Right lobe of liver (tissue), 6 donors: ENCODE data around the gene BEND5. TPM values are rescaled to one million over a fixed set of nuclear protein-coding genes. Genes with fewer than 3 reads are reported as not detected.

Experiments used
- ATAC-seq, 4 donors: fragments of 200-7000 bp; cut with Tn5 transposase; one replicate each; pipeline ENCODE4 v1.9.1; 2020; ENCODE audit warnings: mild to moderate bottlenecking in 4 of 4, moderate library complexity in 4 of 4
- DNase-seq, 3 donors: peaks; one replicate each; pipeline ENCODE4 v3.0.0-alpha.2; 2020
- H3K27ac ChIP-seq, 3 donors: fragments of 200-600 bp; one replicate each; pipeline ENCODE4 v1.8.0; 2022
- H3K27me3 ChIP-seq, 2 donors: fragments of 200-600 bp; one replicate each; pipeline ENCODE4 v1.8.0; 2022
- H3K36me3 ChIP-seq, 4 donors: fragments of 200-600 bp; sonication (generic) in 1 of 4; one replicate each; pipeline versions ENCODE4 v1.5.1 to v1.8.0; 2017 to 2022; ENCODE audit warnings: control low read depth in 1 of 4
- H3K4me1 ChIP-seq, 4 donors: fragments of 200-600 bp; sonication (generic) in 1 of 4; one replicate each; pipeline versions ENCODE4 v1.5.1 to v1.8.0; 2017 to 2022; ENCODE audit warnings: control low read depth in 1 of 4
- H3K4me3 ChIP-seq, 3 donors: fragments of 200-600 bp; one replicate each; pipeline ENCODE4 v1.8.0; 2022
- H3K9me3 ChIP-seq, 4 donors: fragments of 200-600 bp; sonication (generic) in 1 of 4; one replicate each; pipeline versions ENCODE4 v1.5.1 to v1.8.0; 2017 to 2022; ENCODE audit warnings: control low read depth in 1 of 4
- POLR2A ChIP-seq: fragments of 450-650 bp; IDR thresholded peaks from one replicate; pipeline ENCODE4 v1.6.1; 2017; ENCODE audit warnings: antibody characterized with exemption, mild to moderate bottlenecking
- WGBS: methylation state at CpG from one replicate; pipeline ENCODE4 v1.1.6; 2018; ENCODE audit warnings: low coverage, low lambda C conversion rate; ENCODE audit not compliant: insufficient coverage; ENCODE audit errors: missing lambda C conversion rate; 5-methylcytosine and 5-hydroxymethylcytosine counted together
- intact Hi-C, 2 donors: fragments of 100-400 bp; cut with DNase I; formaldehyde crosslinking; loops; one replicate each; pipeline versions ENCODE4 v1.11.2 to v1.14.1; 2022
- total RNA-seq, 6 experiments: library from RNA; depleted of rRNA in 2 of 6; stranded (reverse); fragments of >200 nt in 2 of 6; fragmentation: NEBNext Ultra II Directional in 3 of 6; extraction: Animal tissue kit (Norgen Biotek cat#: 25700) in 3 of 6; gene quantifications; one replicate each; pipeline versions ENCODE4 v1.1.0 to v1.2.4, GENCODE V29; 2016 to 2023
- TF ChIP-seq, protein P1 (sequence below), 4 donors: fragments of 200-600 bp in 3 of 4; fragments of 450-650 bp in 1 of 4; IDR thresholded peaks; one replicate each; pipeline versions ENCODE4 v1.5.1 to v1.8.0; 2016 to 2022; ENCODE audit warnings: antibody characterized with exemption in 4 of 4, mild to moderate bottlenecking in 2 of 4
- donor health status: DM: no; HTN: yes; CAD: no.
- donor health status: DM: no; HTN: no; CAD: no.
- donor health status: DM: no; HTN: no; CAD: no.
- donor health status: DM: no; HTN: yes; CAD: no.
- donor health status: DM: no; HTN: yes; CAD: no.

The BEND5 gene
- total RNA-seq, 6 experiments from 2014 or later = 0.34 to 1.8 (median 0.47) TPM; not detected in 3

DNA sequence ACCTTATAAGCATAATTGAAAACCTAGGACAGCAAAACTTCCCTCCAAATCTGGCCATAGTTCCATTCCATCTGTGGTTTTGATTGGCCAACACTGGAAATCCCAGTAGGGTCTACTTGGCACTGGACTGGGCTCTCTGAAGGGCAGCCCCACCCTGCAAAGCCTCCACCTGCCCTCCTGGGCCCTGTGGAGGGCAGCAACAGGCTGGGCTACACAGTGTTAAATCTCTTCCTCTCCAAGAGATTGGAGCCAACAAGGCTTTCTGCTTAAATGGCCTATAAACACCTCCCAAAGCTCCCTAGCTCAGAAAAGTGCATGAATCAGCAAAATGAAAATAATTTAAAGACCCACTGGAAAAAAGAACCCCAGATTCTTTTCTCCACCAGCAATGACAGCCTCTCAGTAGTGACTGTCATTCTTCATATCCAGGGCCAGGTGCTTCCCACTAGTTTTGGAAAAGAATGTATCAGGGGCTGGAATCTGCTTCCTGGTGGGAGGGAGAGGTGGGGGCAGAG lies 58.5 kb downstream of the BEND5 start:
- Histone ChIP-seq H3K27ac (no peak overlapping the region), H3K4me3 (no peak overlapping the region), H3K9me3 (no peaks in the 10 kb centered on the region), H3K36me3 (no peaks in the 10 kb centered on the region), H3K27me3 (no peaks in the 10 kb centered on the region), H3K4me1 (no peaks in the 10 kb centered on the region)
- DNase-seq (no peak), ATAC-seq (no peak)
- intact Hi-C loops = no loop called here
- TF ChIP-seq, protein P1, sequence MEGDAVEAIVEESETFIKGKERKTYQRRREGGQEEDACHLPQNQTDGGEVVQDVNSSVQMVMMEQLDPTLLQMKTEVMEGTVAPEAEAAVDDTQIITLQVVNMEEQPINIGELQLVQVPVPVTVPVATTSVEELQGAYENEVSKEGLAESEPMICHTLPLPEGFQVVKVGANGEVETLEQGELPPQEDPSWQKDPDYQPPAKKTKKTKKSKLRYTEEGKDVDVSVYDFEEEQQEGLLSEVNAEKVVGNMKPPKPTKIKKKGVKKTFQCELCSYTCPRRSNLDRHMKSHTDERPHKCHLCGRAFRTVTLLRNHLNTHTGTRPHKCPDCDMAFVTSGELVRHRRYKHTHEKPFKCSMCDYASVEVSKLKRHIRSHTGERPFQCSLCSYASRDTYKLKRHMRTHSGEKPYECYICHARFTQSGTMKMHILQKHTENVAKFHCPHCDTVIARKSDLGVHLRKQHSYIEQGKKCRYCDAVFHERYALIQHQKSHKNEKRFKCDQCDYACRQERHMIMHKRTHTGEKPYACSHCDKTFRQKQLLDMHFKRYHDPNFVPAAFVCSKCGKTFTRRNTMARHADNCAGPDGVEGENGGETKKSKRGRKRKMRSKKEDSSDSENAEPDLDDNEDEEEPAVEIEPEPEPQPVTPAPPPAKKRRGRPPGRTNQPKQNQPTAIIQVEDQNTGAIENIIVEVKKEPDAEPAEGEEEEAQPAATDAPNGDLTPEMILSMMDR (IDR thresholded peaks at IDR 0.05) = no peak
- no peak for TF ChIP-seq POLR2A

DNA sequence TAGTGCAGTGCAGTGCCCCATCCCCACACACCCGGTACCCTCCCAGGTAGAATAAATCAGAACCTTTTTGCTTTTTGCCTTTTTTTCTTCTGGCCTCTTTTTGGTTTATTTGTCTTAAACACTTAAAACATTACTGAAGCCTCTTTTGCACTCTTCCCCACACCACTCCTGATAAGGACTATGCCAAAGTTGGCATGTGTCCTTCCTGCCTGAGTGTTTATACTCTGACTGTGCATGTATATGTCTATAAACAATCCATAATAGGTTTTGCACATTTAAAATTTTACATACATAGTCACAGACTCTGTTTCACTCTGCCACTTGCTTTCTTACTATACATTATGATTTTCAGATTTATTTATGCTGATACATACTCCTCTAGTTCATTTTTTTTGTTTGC lies 59.6 kb downstream of the BEND5 start:
- DNase-seq (no peak), ATAC-seq (no peak)
- H3K27me3 ChIP-seq = no peaks in the 10 kb centered on the region
- H3K36me3 ChIP-seq = no peaks in the 10 kb centered on the region
- TF ChIP-seq, protein P1 (IDR thresholded peaks at IDR 0.05) = no peak
- TF ChIP-seq POLR2A = no peak
- intact Hi-C loops = no loop called here
- no peak overlapping the region for H3K4me3 ChIP-seq
- WGBS = 92% methylated on average over 1 of the region's 1 CpG
- no peak overlapping the region for H3K27ac ChIP-seq
- H3K9me3 ChIP-seq = no peaks in the 10 kb centered on the region
- no peaks in the 10 kb centered on the region for H3K4me1 ChIP-seq

DNA sequence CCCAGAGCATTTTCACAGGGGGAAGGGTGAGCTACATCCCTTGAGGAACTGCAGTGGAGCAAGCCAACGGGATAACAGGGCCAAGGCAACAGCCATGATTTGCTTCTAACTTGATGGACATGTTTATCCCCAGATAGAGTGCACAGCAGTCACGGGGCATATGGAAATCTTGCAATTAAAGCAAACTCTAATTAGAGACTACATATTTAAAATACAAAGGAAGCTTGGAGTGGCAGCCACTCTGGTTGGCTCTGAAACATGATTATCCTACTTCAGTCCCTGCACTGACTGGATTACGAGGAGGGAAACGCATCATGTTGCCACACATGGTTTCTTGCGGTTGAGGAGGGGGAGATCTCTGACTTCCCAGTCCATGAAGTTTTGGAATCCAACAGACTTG lies 60.8 kb downstream of the BEND5 start:
- WGBS = 75% methylated on average over 5 of the region's 5 CpGs
- Histone ChIP-seq H3K4me3 (no peak overlapping the region), H3K9me3 (no peaks in the 10 kb centered on the region), H3K36me3 (no peaks in the 10 kb centered on the region), H3K27ac (no peak overlapping the region), H3K4me1 (no peaks in the 10 kb centered on the region), H3K27me3 (no peaks in the 10 kb centered on the region)
- intact Hi-C loops = no loop called here
- TF ChIP-seq, protein P1 (IDR thresholded peaks at IDR 0.05) = no peak
- no peak for TF ChIP-seq POLR2A
- ATAC-seq = no peak
- DNase-seq = no peak

DNA sequence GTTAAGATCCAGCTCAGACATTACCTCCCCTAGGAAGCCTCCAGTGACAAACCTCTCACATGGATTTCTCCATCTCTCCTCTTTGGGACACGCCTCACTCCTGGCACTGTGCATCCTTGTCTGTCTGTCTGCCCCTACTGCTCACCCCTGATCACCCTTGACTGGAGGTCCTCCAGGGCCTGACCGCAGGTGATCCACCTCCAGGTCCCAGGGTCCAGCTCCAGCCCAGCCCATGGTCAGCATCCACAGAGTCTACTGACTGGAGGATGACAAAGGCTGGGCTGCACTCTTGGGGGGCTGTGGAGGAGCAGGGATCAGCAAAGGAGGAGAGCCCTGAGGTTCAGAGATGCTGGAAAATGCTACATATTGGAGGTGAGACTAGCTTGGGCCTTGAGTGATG lies 65.8 kb downstream of the BEND5 start:
- Histone ChIP-seq H3K27ac (no peak overlapping the region), H3K27me3 (no peaks in the 10 kb centered on the region), H3K9me3 (no peaks in the 10 kb centered on the region), H3K4me1 (no peaks in the 10 kb centered on the region), H3K36me3 (no peaks in the 10 kb centered on the region), H3K4me3 (no peak overlapping the region)
- WGBS = 50% methylated on average over 1 of the region's 2 CpGs
- no peak for DNase-seq
- intact Hi-C loops = no loop called here
- no peak for ATAC-seq
- TF ChIP-seq, protein P1 (IDR thresholded peaks at IDR 0.05) = no peak
- no peak for TF ChIP-seq POLR2A

DNA sequence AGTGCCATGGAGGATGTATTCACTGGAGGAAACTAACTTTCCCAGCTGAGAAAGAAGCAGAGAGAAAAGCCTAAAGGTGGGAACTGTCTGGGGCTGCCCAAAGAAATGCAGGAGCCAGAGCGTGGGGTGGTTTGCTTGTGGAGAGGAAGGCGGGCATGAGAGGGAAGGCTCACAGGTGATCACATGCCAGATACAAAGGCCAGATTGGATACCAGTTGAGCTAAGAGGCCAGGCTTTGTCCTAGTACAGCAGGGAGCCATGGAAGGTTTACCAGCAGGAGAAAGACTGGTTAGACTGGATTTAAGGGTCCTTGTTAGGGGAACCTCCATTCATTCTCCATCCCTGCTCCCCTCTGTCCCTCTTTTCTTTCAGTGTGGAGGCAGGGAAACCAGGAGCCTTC lies 66.4 kb downstream of the BEND5 start:
- WGBS = 71% methylated on average over 1 of the region's 2 CpGs
- Histone ChIP-seq H3K4me3 (no peak overlapping the region), H3K27ac (no peak overlapping the region), H3K27me3 (no peaks in the 10 kb centered on the region), H3K9me3 (no peaks in the 10 kb centered on the region), H3K36me3 (no peaks in the 10 kb centered on the region), H3K4me1 (no peaks in the 10 kb centered on the region)
- no peak for ATAC-seq
- intact Hi-C loops = no loop called here
- DNase-seq = no peak
- TF ChIP-seq, protein P1 (IDR thresholded peaks at IDR 0.05) = no peak
- no peak for TF ChIP-seq POLR2A
